ENCODE measurements around the gene SLC17A6. TPM values are rescaled to one million over a fixed set of nuclear protein-coding genes. Genes with fewer than 3 reads are reported as not detected.

SLC17A6 gene
- total RNA-seq, 1 donor from 2014 or later: not detected

DNA sequence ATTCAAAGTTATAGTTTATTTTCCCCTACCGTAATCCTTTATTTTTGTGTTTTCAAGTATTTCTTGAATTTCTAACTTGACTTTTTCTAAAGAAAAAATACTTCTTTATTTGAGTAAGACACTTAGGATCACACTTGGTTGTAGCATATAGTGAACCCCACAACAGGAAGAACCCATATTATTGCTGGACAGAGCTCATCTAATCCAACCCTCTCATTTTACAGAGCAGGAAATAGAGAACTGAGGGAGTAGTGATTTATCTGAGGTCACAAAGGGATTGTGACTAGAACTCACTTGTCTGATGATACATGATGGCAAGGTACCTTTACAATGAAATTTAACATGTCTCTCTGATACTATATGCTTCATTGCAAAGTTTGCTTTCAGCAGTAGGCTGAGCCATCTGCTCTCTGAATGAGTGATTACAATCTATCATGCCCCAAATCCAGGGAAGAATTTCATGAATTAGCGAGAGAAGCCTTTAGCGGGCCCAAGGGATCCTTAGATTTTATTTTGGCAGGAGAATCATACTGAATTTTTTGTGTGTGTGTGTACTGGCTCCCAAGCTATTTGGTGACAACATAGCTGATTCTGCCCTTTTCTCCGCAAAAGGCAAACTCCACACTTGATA lies 9.8 kb downstream of the SLC17A6 start:
- no peak overlapping the region for H3K4me3 Mint-ChIP-seq (ENCODE audit: low read depth)
- H3K36me3 Mint-ChIP-seq (ENCODE audit: insufficient read depth): no peaks in the 10 kb centered on the region
- TF ChIP-seq, protein P1, sequence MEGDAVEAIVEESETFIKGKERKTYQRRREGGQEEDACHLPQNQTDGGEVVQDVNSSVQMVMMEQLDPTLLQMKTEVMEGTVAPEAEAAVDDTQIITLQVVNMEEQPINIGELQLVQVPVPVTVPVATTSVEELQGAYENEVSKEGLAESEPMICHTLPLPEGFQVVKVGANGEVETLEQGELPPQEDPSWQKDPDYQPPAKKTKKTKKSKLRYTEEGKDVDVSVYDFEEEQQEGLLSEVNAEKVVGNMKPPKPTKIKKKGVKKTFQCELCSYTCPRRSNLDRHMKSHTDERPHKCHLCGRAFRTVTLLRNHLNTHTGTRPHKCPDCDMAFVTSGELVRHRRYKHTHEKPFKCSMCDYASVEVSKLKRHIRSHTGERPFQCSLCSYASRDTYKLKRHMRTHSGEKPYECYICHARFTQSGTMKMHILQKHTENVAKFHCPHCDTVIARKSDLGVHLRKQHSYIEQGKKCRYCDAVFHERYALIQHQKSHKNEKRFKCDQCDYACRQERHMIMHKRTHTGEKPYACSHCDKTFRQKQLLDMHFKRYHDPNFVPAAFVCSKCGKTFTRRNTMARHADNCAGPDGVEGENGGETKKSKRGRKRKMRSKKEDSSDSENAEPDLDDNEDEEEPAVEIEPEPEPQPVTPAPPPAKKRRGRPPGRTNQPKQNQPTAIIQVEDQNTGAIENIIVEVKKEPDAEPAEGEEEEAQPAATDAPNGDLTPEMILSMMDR (IDR thresholded peaks at IDR 0.05; ENCODE audit: unreplicated experiment): no peak
- peaks cover 2% of the 10 kb centered on the region for H3K4me1 Mint-ChIP-seq (ENCODE audit: low read depth)
- no peaks in the 10 kb centered on the region for H3K9me3 Mint-ChIP-seq (ENCODE audit: low read depth)
- no peak overlapping the region for H3K27ac Mint-ChIP-seq
- H3K27me3 Mint-ChIP-seq: peaks cover 40% of the 10 kb centered on the region
- no peak for DNase-seq (ENCODE audit: low spot score, unreplicated experiment)

DNA sequence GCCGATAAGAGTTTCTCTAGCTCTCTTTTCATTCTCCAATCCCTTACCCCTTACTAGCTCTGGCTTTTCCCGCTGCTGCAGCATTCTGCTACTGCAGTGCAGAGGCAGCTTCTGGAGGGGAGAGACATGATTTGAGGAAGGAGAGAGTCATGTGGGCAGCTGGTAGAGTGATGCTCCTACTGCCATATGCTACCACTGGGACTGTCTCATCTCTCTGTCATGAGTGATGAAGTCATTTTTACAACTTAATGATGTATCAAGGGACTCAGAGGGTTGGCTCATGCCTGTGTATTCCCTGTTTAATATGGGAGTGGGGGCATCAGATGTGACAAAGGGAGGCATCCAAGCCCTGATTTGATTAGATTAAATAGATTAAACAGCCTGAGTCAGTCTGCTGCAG lies 11.3 kb downstream of the SLC17A6 start:
- peaks cover 24% of the 10 kb centered on the region for H3K27me3 Mint-ChIP-seq
- no peaks in the 10 kb centered on the region for H3K36me3 Mint-ChIP-seq (ENCODE audit: insufficient read depth)
- DNase-seq (ENCODE audit: low spot score, unreplicated experiment): no peak
- H3K9me3 Mint-ChIP-seq (ENCODE audit: low read depth): no peaks in the 10 kb centered on the region
- H3K4me3 Mint-ChIP-seq (ENCODE audit: low read depth): no peak overlapping the region
- TF ChIP-seq, protein P1 (IDR thresholded peaks at IDR 0.05; ENCODE audit: unreplicated experiment): no peak
- H3K27ac Mint-ChIP-seq: no peak overlapping the region
- H3K4me1 Mint-ChIP-seq (ENCODE audit: low read depth): no peaks in the 10 kb centered on the region

DNA sequence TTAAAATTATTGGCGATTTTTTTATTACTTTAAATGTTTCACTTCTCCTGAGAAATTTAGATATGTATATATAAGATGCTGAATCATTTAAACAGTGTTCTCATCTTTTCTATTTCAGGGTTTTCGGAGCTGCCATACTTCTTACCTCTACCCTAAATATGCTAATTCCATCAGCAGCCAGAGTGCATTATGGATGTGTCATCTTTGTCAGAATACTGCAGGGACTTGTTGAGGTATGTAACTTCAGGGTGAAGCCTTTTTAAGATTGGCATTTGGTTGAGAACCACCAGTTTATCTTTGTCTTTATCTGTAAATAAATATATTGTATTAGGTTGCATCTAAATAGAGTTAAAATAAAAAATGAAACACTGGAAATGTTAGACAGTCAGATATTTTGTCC lies 21.1 kb downstream of the SLC17A6 start:
- Mint-ChIP-seq H3K36me3 (ENCODE audit: insufficient read depth) (no peaks in the 10 kb centered on the region), H3K27me3 (peaks cover 3% of the 10 kb centered on the region), H3K4me1 (ENCODE audit: low read depth) (no peaks in the 10 kb centered on the region), H3K9me3 (ENCODE audit: low read depth) (no peaks in the 10 kb centered on the region), H3K27ac (no peak overlapping the region), H3K4me3 (ENCODE audit: low read depth) (no peak overlapping the region)
- TF ChIP-seq, protein P1 (IDR thresholded peaks at IDR 0.05; ENCODE audit: unreplicated experiment): no peak
- DNase-seq (ENCODE audit: low spot score, unreplicated experiment): no peak

DNA sequence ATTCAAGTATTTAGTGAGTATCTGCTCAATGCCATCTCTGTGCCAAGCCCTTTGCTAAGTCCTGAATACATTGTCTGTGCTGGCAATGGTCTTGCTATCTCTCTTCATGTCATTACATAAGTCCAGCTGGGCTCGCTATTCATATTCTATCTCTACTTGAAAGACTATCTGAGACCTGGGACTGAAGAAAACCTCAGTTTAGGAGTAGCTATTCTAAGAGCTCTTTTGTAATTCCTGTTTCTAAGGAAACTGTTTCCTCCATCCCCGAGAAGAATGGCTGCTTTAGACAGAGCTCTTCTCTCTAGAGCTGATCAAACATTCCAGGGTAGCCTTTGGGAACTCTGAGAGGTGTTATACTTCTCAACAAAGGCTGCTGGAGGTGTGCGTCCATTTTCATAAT lies 33.0 kb downstream of the SLC17A6 start:
- DNase-seq (ENCODE audit: low spot score, unreplicated experiment): no peak
- no peaks in the 10 kb centered on the region for H3K4me1 Mint-ChIP-seq (ENCODE audit: low read depth)
- H3K27me3 Mint-ChIP-seq: no peaks in the 10 kb centered on the region
- no peaks in the 10 kb centered on the region for H3K36me3 Mint-ChIP-seq (ENCODE audit: insufficient read depth)
- no peaks in the 10 kb centered on the region for H3K9me3 Mint-ChIP-seq (ENCODE audit: low read depth)
- no peak overlapping the region for H3K4me3 Mint-ChIP-seq (ENCODE audit: low read depth)
- TF ChIP-seq, protein P1 (IDR thresholded peaks at IDR 0.05; ENCODE audit: unreplicated experiment): no peak
- no peak overlapping the region for H3K27ac Mint-ChIP-seq

DNA sequence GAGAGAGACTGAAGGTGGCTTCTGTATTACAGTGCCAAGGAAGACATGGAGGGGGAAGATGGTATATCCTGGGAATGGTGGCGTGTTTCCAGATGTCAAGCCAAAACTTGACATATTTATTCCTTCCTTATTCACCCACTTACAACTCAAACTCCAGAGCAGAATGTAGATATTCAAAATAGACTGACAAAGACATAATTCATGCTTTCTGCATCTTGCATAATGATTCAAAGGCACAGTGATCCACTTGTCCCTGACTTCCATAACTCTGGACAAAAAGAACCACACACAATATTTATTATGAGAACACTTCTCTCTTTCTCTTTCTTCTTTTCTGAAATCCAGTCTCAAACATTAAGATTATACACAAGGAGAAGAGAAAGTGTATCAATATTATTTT lies 48.9 kb downstream of the SLC17A6 start:
- peaks cover under 1% of the 10 kb centered on the region for H3K4me1 Mint-ChIP-seq (ENCODE audit: low read depth)
- TF ChIP-seq, protein P1 (IDR thresholded peaks at IDR 0.05; ENCODE audit: unreplicated experiment): no peak
- H3K27me3 Mint-ChIP-seq: no peaks in the 10 kb centered on the region
- DNase-seq (ENCODE audit: low spot score, unreplicated experiment): no peak
- no peak overlapping the region for H3K4me3 Mint-ChIP-seq (ENCODE audit: low read depth)
- H3K27ac Mint-ChIP-seq: no peak overlapping the region
- H3K36me3 Mint-ChIP-seq (ENCODE audit: insufficient read depth): no peaks in the 10 kb centered on the region
- no peaks in the 10 kb centered on the region for H3K9me3 Mint-ChIP-seq (ENCODE audit: low read depth)
